SK-N-SH (cell line): Measurements from ENCODE around the gene CCDC144A. TPM values are rescaled to one million over a fixed set of nuclear protein-coding genes. Genes with fewer than 3 reads are reported as not detected.

Experiments
- CTCF ChIA-PET: fragments of 300-600, 350-600 bp; formaldehyde crosslinking; extraction: SDS; loops from one replicate; lab custom pipeline; 2021; lab: Yijun Ruan, JAX
- POLR2A ChIA-PET: fragments of 350-600 bp; sonication (Branson Sonifier 250); formaldehyde crosslinking; extraction: SDS; loops from one replicate; lab custom pipeline; 2020; ENCODE audit warnings: antibody characterized with exemption, inconsistent platforms; lab: Yijun Ruan, JAX
- DNase-seq: peaks from one replicate; pipeline ENCODE4 v3.0.0; 2012
- H2AFZ ChIP-seq: fragments of 200-600 bp; sonication (generic); 2 replicates; pipeline ENCODE4 v1.8.1; 2016; ENCODE audit warnings: antibody characterized with exemption, mild to moderate bottlenecking, low read depth
- H3F3A ChIP-seq: fragments of 200-600 bp; sonication (generic); replicated peaks from 2 replicates; pipeline ENCODE3; 2016; ENCODE audit warnings: antibody characterized with exemption, mild to moderate bottlenecking; ENCODE audit not compliant: insufficient read depth
- H3K27ac ChIP-seq, 2 experiments: fragments of 200-500 bp in 1 of 2; fragments of 200-600 bp in 1 of 2; sonication (Bioruptor generic) in 1 of 2; sonication (generic), shearing (Covaris generic) in 1 of 2; 2 replicates each; pipeline versions ENCODE4 v1.5.1 to v1.6.1; 2014 to 2016; ENCODE audit warnings: low read depth in 2 of 2, inconsistent platforms in 1 of 2, low read length in 1 of 2, mild to moderate bottlenecking in 1 of 2, mixed read lengths in 1 of 2
- H3K27me3 ChIP-seq: fragments of 200-600 bp; sonication (generic), shearing (Covaris generic); 2 replicates; pipeline ENCODE4 v1.6.1; 2016; ENCODE audit warnings: mixed run types; ENCODE audit not compliant: insufficient read depth
- H3K36me3 ChIP-seq, 2 experiments: fragments of 200-500 bp in 1 of 2; fragments of 200-600 bp in 1 of 2; sonication (Bioruptor generic) in 1 of 2; sonication (generic) in 1 of 2; replicated peaks in 1 of 2; 2 replicates each; pipeline versions ENCODE3 to v1.5.1; 2014 to 2016; ENCODE audit warnings: low read length in 1 of 2, mild to moderate bottlenecking in 1 of 2; ENCODE audit not compliant: insufficient read depth in 2 of 2, control insufficient read depth in 1 of 2
- H3K4me1 ChIP-seq, 2 experiments: fragments of 200-500 bp in 1 of 2; fragments of 200-600 bp in 1 of 2; sonication (Bioruptor generic) in 1 of 2; sonication (generic), shearing (Covaris generic) in 1 of 2; 2 replicates each; pipeline versions ENCODE4 v1.5.1 to v1.6.1; 2014 to 2016; ENCODE audit warnings: low read depth in 1 of 2, low read length in 1 of 2, mixed run types in 1 of 2; ENCODE audit not compliant: insufficient read depth in 2 of 2, control insufficient read depth in 1 of 2
- H3K4me2 ChIP-seq: fragments of 200-600 bp; sonication (generic), shearing (Covaris generic); 2 replicates; pipeline ENCODE4 v1.6.1; 2017; ENCODE audit warnings: mixed run types
- H3K4me3 ChIP-seq, 2 experiments: fragments of 200-500 bp in 1 of 2; fragments of 200-600 bp in 1 of 2; sonication (Bioruptor generic) in 1 of 2; sonication (generic), shearing (Covaris generic) in 1 of 2; 2 replicates each; pipeline versions ENCODE4 v1.5.1 to v1.8.1; 2014 to 2016; ENCODE audit warnings: low read depth in 2 of 2, inconsistent platforms in 1 of 2, low read length in 1 of 2, mild to moderate bottlenecking in 1 of 2, mixed read lengths in 1 of 2, moderate library complexity in 1 of 2
- H3K79me2 ChIP-seq: fragments of 200-600 bp; sonication (generic); 2 replicates; pipeline ENCODE4 v1.8.1; 2017; ENCODE audit warnings: mild to moderate bottlenecking; ENCODE audit not compliant: insufficient read depth
- H3K9ac ChIP-seq: fragments of 200-600 bp; sonication (generic); 2 replicates; pipeline ENCODE4 v1.6.1; 2017; ENCODE audit warnings: mixed run types
- H3K9me2 ChIP-seq: fragments of 200-600 bp; sonication (generic); 2 replicates; pipeline ENCODE4 v1.6.1; 2017; ENCODE audit warnings: mixed run types
- H3K9me3 ChIP-seq: fragments of 200-600 bp; sonication (generic); 2 replicates; pipeline ENCODE4 v1.6.1; 2017; ENCODE audit warnings: mixed run types, mild to moderate bottlenecking, moderate library complexity
- H4K20me1 ChIP-seq: fragments of 200-600 bp; sonication (generic); 2 replicates; pipeline ENCODE4 v1.6.1; 2017; ENCODE audit warnings: mild to moderate bottlenecking, mixed run types; ENCODE audit not compliant: insufficient read depth
- CHD2 ChIP-seq: fragments of 150-350 bp; IDR thresholded peaks from 2 replicates; pipeline ENCODE4 v1.6.1; 2018; ENCODE audit warnings: low read length; ENCODE audit not compliant: partially characterized antibody
- ELF1 ChIP-seq: IDR thresholded peaks from 2 replicates; pipeline ENCODE4 v1.4.0; 2012
- EZH2phosphoT487 ChIP-seq: fragments of 200-600 bp; sonication (generic); IDR thresholded peaks from 2 replicates; pipeline ENCODE4 v1.6.1; 2017; ENCODE audit warnings: low read depth, mixed run types, mild to moderate bottlenecking, antibody characterized with exemption, moderate library complexity, borderline replicate concordance
- FOSL2 ChIP-seq: IDR thresholded peaks from 2 replicates; pipeline ENCODE4 v1.4.0; 2012; ENCODE audit warnings: low read depth, mild to moderate bottlenecking, moderate library complexity, borderline replicate concordance
- FOXJ3 ChIP-seq: sonication (generic); formaldehyde crosslinking; IDR thresholded peaks from 2 replicates; pipeline ENCODE4 v1.5.1; 2020; ENCODE audit warnings: mild to moderate bottlenecking, missing genetic modification reagents
- FOXM1 ChIP-seq: IDR thresholded peaks from 2 replicates; pipeline ENCODE4 v1.4.0; 2012; ENCODE audit warnings: low read depth, mild to moderate bottlenecking
- GATA2 ChIP-seq: sonication (generic); formaldehyde crosslinking; IDR thresholded peaks from 2 replicates; pipeline ENCODE4 v1.5.0; 2020; ENCODE audit warnings: mild to moderate bottlenecking, missing genetic modification reagents
- IRF3 ChIP-seq: fragments of 150-350 bp; IDR thresholded peaks from 2 replicates; pipeline ENCODE4 v1.6.1; 2016; ENCODE audit warnings: mild to moderate bottlenecking, low read depth, low read length
- MAX ChIP-seq: IDR thresholded peaks from 2 replicates; pipeline ENCODE4 v1.4.0; 2012; ENCODE audit warnings: low read depth
- NFIC ChIP-seq: IDR thresholded peaks from 2 replicates; pipeline ENCODE4 v1.4.0; 2012; ENCODE audit warnings: borderline replicate concordance
- NRF1 ChIP-seq: IDR thresholded peaks from 2 replicates; pipeline ENCODE4 v1.6.1; 2012; ENCODE audit warnings: low read depth, mild to moderate bottlenecking, low read length
- RAD21 ChIP-seq: IDR thresholded peaks from 2 replicates; pipeline ENCODE4 v1.6.1; 2012; ENCODE audit warnings: mild to moderate bottlenecking, low read length
- RCOR1 ChIP-seq: fragments of 150-350 bp; IDR thresholded peaks from 2 replicates; pipeline ENCODE4 v1.6.1; 2017; ENCODE audit warnings: antibody characterized with exemption, low read length
- SIN3A ChIP-seq: IDR thresholded peaks from 2 replicates; pipeline ENCODE4 v1.6.1; 2012; ENCODE audit warnings: low read depth, mild to moderate bottlenecking, low read length, moderate library complexity, borderline replicate concordance
- TEAD4 ChIP-seq: IDR thresholded peaks from 2 replicates; pipeline ENCODE4 v1.4.0; 2012; ENCODE audit warnings: mild to moderate bottlenecking, borderline replicate concordance; ENCODE audit not compliant: insufficient read depth
- USF1 ChIP-seq: IDR thresholded peaks from 2 replicates; pipeline ENCODE4 v1.4.0; 2012; ENCODE audit warnings: low read depth, borderline replicate concordance
- USF2 ChIP-seq: fragments of 150-350 bp; IDR thresholded peaks from 2 replicates; pipeline ENCODE4 v1.6.1; 2017; ENCODE audit warnings: antibody characterized with exemption, low read length, low read depth, borderline replicate concordance
- ZBTB33 ChIP-seq: IDR thresholded peaks from 2 replicates; pipeline ENCODE4 v1.4.0; 2012; ENCODE audit warnings: low read depth, borderline replicate concordance
- WGBS: methylation state at CpG from one replicate; pipeline ENCODE4 v1.1.6; 2017; ENCODE audit warnings: low lambda C conversion rate; 5-methylcytosine and 5-hydroxymethylcytosine counted together
- polyA plus RNA-seq, 3 experiments: library from polyadenylated mRNA; depleted of rRNA; stranded (reverse); fragments of >200 nt; gene quantifications; 2 replicates each; pipeline ENCODE4 v1.2.3, GENCODE V29; 2012

CCDC144A gene
- polyA plus RNA-seq, 1 of the 3 experiments (the other 2 are of a cell fraction), result 0.02 TPM

- no peak for TF ChIP-seq USF1
- TF ChIP-seq ELF1, result no peak
- TF ChIP-seq IRF3, result no peak
- TF ChIP-seq, all 33 proteins: peak for 0
These were observed 40.5 kb upstream of the CCDC144A start (continued) for GRCh38 chr17:16649585-16649984.

GRCh38 chr17:16652252-16652651, 37.8 kb upstream of the CCDC144A start:
- Histone ChIP-seq H3K9ac (no peak overlapping the region), H4K20me1 (no peaks in the 10 kb centered on the region), H2AFZ (no peak overlapping the region), H3K27ac (no peak overlapping the region), H3K79me2 (peaks cover 20% of the 10 kb centered on the region), H3K27me3 (peaks cover 7% of the 10 kb centered on the region; the same call in 1 of the 2 replicates), H3F3A (no peaks in the 10 kb centered on the region), H3K9me3 (no peaks in the 10 kb centered on the region), H3K4me1 (peaks cover 0 to 7% of the 10 kb centered on the region in 2 experiments; a peak in 2 of 4 replicates), H3K4me3 (peak overlapping the region in 1 of 2 experiments; percentile 91; a peak in 2 of 4 replicates), H3K4me2 (peak overlapping the region; percentile 82), H3K9me2 (no peaks in the 10 kb centered on the region), H3K36me3 (peaks cover 8 to 23% of the 10 kb centered on the region in 2 experiments)
- POLR2A ChIA-PET, result no interaction called here
- CTCF ChIA-PET, result interaction anchor here (0.9 kb wide), 1 partner anchor 68 kb away, joined by 4 read pairs; no protein-coding TSS in a partner anchor
- TF ChIP-seq FOXM1 (no peak), CHD2 (no peak), SIN3A (no peak), RCOR1 (no peak), TEAD4 (no peak), GATA2 (no peak), MAX (no peak), FOSL2 (no peak), NRF1 (no peak), FOXJ3 (no peak), USF2 (no peak), RAD21 (no peak), ZBTB33 (no peak), NFIC (no peak), EZH2phosphoT487 (no peak)
- 97% methylated on average over 4 of the region's 4 CpGs for WGBS
- no peak for DNase-seq
